RWPE1 (cell line): ENCODE results near the gene MTCL1.
A peak's percentile ranks its signal among the peaks of the same experiment; 100 is the strongest.

Source experiments
- CTCF ChIA-PET: fragments of 350-600 bp; sonication (Branson Sonifier 250); formaldehyde crosslinking; extraction: SDS; loops from one replicate; lab custom pipeline; 2021; lab: Yijun Ruan, JAX
- POLR2A ChIA-PET: fragments of 400-600 bp; formaldehyde crosslinking; extraction: SDS; loops from one replicate; lab custom pipeline; 2020; ENCODE audit warnings: antibody characterized with exemption; ENCODE audit not compliant: low non-redundant PET; lab: Yijun Ruan, JAX
- DNase-seq: peaks from one replicate; pipeline ENCODE4 v3.0.0; 2012; ENCODE audit warnings: low spot score
- H3K27ac ChIP-seq: fragments of 450-650 bp; 2 replicates; pipeline ENCODE4 v1.5.1; 2017
- CTCF ChIP-seq: fragments of 450-650 bp; conservative IDR thresholded peaks from 2 replicates; pipeline ENCODE4 v1.5.1; 2017; ENCODE audit warnings: low read depth, mild to moderate bottlenecking

The MTCL1 gene

GRCh38 chr18:8703092-8703709 lies 2.2 kb upstream of the MTCL1 start:
- POLR2A ChIA-PET: no interaction called here
- peak overlapping the region; percentile 95 for H3K27ac ChIP-seq
- TF ChIP-seq CTCF: no peak
- CTCF ChIA-PET: interaction anchor here (1.2 kb wide), 1 partner anchor 285 kb away, joined by 3 read pairs; no protein-coding TSS in a partner anchor
- DNase-seq: no peak

- TF ChIP-seq CTCF: no peak
- DNase-seq: no peak
- peak overlapping the region; percentile 95 for H3K27ac ChIP-seq
- POLR2A ChIA-PET: interaction anchor here (1.1 kb wide), 1 partner anchor 282 kb away, joined by 4 read pairs; no protein-coding TSS in a partner anchor
- CTCF ChIA-PET: interaction anchor here (1.2 kb wide), 1 partner anchor 284 kb away, joined by 3 read pairs; no protein-coding TSS in a partner anchor
Observed at GRCh38 chr18:8703781-8704301, 1.5 kb upstream of the MTCL1 start.

GRCh38 chr18:8704361-8705237 lies 757 bp upstream of the MTCL1 start:
- DNase-seq: peak; percentile 96
- peak overlapping the region; percentile 95 for H3K27ac ChIP-seq
- TF ChIP-seq CTCF: no peak
- POLR2A ChIA-PET: interaction anchor here (0.6 to 1.1 kb wide), 2 partner anchors 282 to 774 kb away, joined by 4 read pairs; no protein-coding TSS in a partner anchor
- CTCF ChIA-PET: interaction anchor here (0.6 to 1.2 kb wide), 4 partner anchors 32 to 284 kb away, joined by 3 read pairs; no protein-coding TSS in a partner anchor

GRCh38 chr18:8705961-8706790 lies 820 bp downstream of the MTCL1 start:
- DNase-seq: peak; percentile 15
- H3K27ac ChIP-seq: peak overlapping the region; percentile 95
- POLR2A ChIA-PET: no interaction called here
- TF ChIP-seq CTCF: no peak
- CTCF ChIA-PET: interaction anchor here (0.6 to 2.1 kb wide), 6 partner anchors 12 to 310 kb away, joined by 3 to 7 read pairs (median 4); no protein-coding TSS in a partner anchor

GRCh38 chr18:8706791-8707555 lies 1.6 kb downstream of the MTCL1 start:
- peak; percentile 68 for TF ChIP-seq CTCF
- H3K27ac ChIP-seq: peak overlapping the region; percentile 95
- peak; percentile 68 for DNase-seq
- ChIA-PET POLR2A (no interaction called here), CTCF (interaction anchor here (0.6 to 2.1 kb wide), 9 partner anchors 9 to 751 kb away, joined by 3 to 7 read pairs (median 4); no protein-coding TSS in a partner anchor)
